GM21447 (cell line): Measurements from ENCODE around the gene MIB2.

ENCODE experiments used
- ATAC-seq: cut with Tn5 transposase; IDR thresholded peaks from one replicate; pipeline ENCODE4 v1.9.1; 2021; ENCODE audit not compliant: unreplicated experiment

MIB2 gene

GRCh38 chr1:1614204-1614953 is 921 bp upstream of the MIB2 start:
- no peak for ATAC-seq

- no peak for ATAC-seq
These were observed 395 bp upstream of the MIB2 start for GRCh38 chr1:1614954-1615255.

- peak; percentile 21 for ATAC-seq
These were observed 918 bp downstream of the MIB2 start for GRCh38 chr1:1616045-1616790.

GRCh38 chr1:1616838-1617237 is 1.5 kb downstream of the MIB2 start:
- ATAC-seq: no peak

- no peak for ATAC-seq
These were observed 2.2 kb downstream of the MIB2 start for GRCh38 chr1:1617516-1617915.

- ATAC-seq: no peak
These were observed 2.6 kb downstream of the MIB2 start for GRCh38 chr1:1617925-1618324.

GRCh38 chr1:1618396-1619068 is 3.2 kb downstream of the MIB2 start:
- no peak for ATAC-seq

- ATAC-seq: no peak
These were observed 4.6 kb downstream of the MIB2 start for GRCh38 chr1:1619917-1620361.

- no peak for ATAC-seq
These were observed 5.3 kb downstream of the MIB2 start for GRCh38 chr1:1620433-1621139.

GRCh38 chr1:1621173-1622009 is 6.1 kb downstream of the MIB2 start:
- no peak for ATAC-seq

GRCh38 chr1:1622010-1622787 is 6.9 kb downstream of the MIB2 start:
- no peak for ATAC-seq

GRCh38 chr1:1622788-1623094 is 7.4 kb downstream of the MIB2 start:
- ATAC-seq: no peak

- no peak for ATAC-seq
These were observed 7.9 kb downstream of the MIB2 start for GRCh38 chr1:1623181-1623630.

- no peak for ATAC-seq
These were observed 8.5 kb downstream of the MIB2 start for GRCh38 chr1:1623631-1624442.

GRCh38 chr1:1624443-1625403 is 9.4 kb downstream of the MIB2 start:
- ATAC-seq: no peak

GRCh38 chr1:1625404-1625775 is 10.1 kb downstream of the MIB2 start:
- no peak for ATAC-seq

GRCh38 chr1:1625824-1626206 is 10.5 kb downstream of the MIB2 start:
- ATAC-seq: no peak
